GM21423 (cell line): Measurements from ENCODE around the gene LARP1B.
"Not testable (repeated sequence)": the region's sequence is repeated elsewhere in the genome, so short reads cannot be mapped to it uniquely, and the experiment has no call there.

Source experiments
- ATAC-seq: cut with Tn5 transposase; IDR thresholded peaks from one replicate; pipeline ENCODE4 v1.9.1; 2021; ENCODE audit warnings: mild to moderate bottlenecking, moderate library complexity; ENCODE audit not compliant: unreplicated experiment

The LARP1B gene

GRCh38 chr4:128060699-128061565 lies at the start of gene LARP1B:
LARP1B (plus strand) TSS chr4:128061312; CDS start chr4:128074952, 13,640 bp downstream.
- ATAC-seq, result peak; percentile 90

GRCh38 chr4:128025319-128025718 lies 35.8 kb upstream of the LARP1B start:
- ATAC-seq, result no peak

- ATAC-seq, result no peak
These were observed 31.2 kb upstream of the LARP1B start for GRCh38 chr4:128029907-128030306.

- ATAC-seq, result no peak
These were observed 29.2 kb upstream of the LARP1B start for GRCh38 chr4:128031756-128032384.

- no peak for ATAC-seq
These were observed 21.5 kb upstream of the LARP1B start for GRCh38 chr4:128039568-128039967.

GRCh38 chr4:128047019-128047418 lies 14.1 kb upstream of the LARP1B start:
- ATAC-seq, result not testable (repeated sequence)

- ATAC-seq, result not testable (repeated sequence)
These were observed 13.6 kb upstream of the LARP1B start for GRCh38 chr4:128047514-128047913.

- ATAC-seq, result not testable (repeated sequence)
These were observed 9.9 kb upstream of the LARP1B start for GRCh38 chr4:128051229-128051628.

GRCh38 chr4:128054907-128055306 lies 6.2 kb upstream of the LARP1B start:
- ATAC-seq, result not testable (repeated sequence)

- ATAC-seq, result not testable (repeated sequence)
These were observed 5.5 kb upstream of the LARP1B start for GRCh38 chr4:128055441-128056206.

GRCh38 chr4:128056396-128056795 lies 4.7 kb upstream of the LARP1B start:
- no peak for ATAC-seq

GRCh38 chr4:128060121-128060698 lies 902 bp upstream of the LARP1B start:
- ATAC-seq, result no peak

GRCh38 chr4:128061566-128062536 lies 739 bp downstream of the LARP1B start:
- peak; percentile 37 for ATAC-seq

- ATAC-seq, result not testable (repeated sequence)
These were observed 5.3 kb downstream of the LARP1B start for GRCh38 chr4:128066453-128066820.

- ATAC-seq, result peak; percentile 65
These were observed 7.8 kb downstream of the LARP1B start for GRCh38 chr4:128068918-128069317.

GRCh38 chr4:128076464-128076863 lies 15.4 kb downstream of the LARP1B start:
- ATAC-seq, result no peak

GRCh38 chr4:128095293-128095692 lies 34.2 kb downstream of the LARP1B start:
- not testable (repeated sequence) for ATAC-seq

GRCh38 chr4:128107766-128108165 lies 46.7 kb downstream of the LARP1B start:
- ATAC-seq, result no peak

GRCh38 chr4:128123036-128123435 lies 61.9 kb downstream of the LARP1B start:
- no peak for ATAC-seq

GRCh38 chr4:128130621-128131020 lies 69.5 kb downstream of the LARP1B start:
- ATAC-seq, result no peak
